AG09309 (cell line): ENCODE measurements around the gene SLC35F3.

Experiments
- DNase-seq: peaks from one replicate; pipeline ENCODE4 v3.0.0-alpha.2; 2010; ENCODE audit warnings: low read depth
- H3K4me3 ChIP-seq: 2 replicates; pipeline ENCODE4 v1.5.1; 2011; ENCODE audit warnings: mild to moderate bottlenecking, low read depth, low read length, moderate library complexity; ENCODE audit not compliant: control insufficient read depth
- TF ChIP-seq, protein P1 (sequence below): IDR thresholded peaks from 2 replicates; pipeline ENCODE4 v1.5.1; 2011; ENCODE audit warnings: mild to moderate bottlenecking, low read depth, low read length, inconsistent platforms; ENCODE audit not compliant: insufficient read depth, control insufficient read depth; ENCODE audit errors: missing control alignments

The SLC35F3 gene

DNA sequence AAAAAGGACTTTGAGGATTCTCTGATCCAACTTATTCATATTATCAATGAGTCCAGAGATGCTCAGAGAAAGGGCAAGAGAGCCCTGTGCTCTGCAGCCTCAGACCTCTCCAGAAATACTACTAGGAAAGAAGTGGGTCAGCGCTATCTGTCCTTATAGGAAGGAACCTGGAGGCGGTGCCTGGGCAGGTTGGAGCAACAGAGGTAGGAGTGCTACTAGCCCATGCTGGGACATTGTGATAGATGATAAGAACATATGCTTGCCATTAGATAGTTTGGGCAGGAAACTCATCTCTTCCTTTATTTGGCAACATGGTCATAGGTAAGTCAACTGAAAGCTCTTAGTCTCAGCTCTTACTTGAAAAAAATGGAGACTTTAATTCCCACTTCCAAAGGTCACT is 335.0 kb downstream of the SLC35F3 start:
- no peak for DNase-seq
- H3K4me3 ChIP-seq = no peak overlapping the region
- TF ChIP-seq, protein P1, sequence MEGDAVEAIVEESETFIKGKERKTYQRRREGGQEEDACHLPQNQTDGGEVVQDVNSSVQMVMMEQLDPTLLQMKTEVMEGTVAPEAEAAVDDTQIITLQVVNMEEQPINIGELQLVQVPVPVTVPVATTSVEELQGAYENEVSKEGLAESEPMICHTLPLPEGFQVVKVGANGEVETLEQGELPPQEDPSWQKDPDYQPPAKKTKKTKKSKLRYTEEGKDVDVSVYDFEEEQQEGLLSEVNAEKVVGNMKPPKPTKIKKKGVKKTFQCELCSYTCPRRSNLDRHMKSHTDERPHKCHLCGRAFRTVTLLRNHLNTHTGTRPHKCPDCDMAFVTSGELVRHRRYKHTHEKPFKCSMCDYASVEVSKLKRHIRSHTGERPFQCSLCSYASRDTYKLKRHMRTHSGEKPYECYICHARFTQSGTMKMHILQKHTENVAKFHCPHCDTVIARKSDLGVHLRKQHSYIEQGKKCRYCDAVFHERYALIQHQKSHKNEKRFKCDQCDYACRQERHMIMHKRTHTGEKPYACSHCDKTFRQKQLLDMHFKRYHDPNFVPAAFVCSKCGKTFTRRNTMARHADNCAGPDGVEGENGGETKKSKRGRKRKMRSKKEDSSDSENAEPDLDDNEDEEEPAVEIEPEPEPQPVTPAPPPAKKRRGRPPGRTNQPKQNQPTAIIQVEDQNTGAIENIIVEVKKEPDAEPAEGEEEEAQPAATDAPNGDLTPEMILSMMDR = no peak

DNA sequence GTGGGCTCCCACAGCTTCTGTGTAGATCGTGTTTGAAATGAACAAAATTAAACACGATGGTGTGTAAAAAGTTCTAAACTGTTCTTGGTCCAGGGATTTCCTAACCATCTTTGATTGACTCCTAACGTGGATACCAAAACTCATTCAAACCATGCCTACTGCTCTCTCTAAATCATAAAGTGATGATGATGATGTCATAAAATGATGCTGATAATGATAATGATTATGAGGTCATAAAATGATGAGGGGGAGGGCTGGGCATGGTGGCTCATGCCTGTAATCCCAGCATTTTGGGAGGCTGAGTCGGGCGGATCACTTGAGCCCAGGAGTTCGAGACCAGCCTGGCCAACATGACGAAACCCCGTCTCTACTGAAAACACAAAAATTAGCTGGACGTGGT is 335.5 kb downstream of the SLC35F3 start:
- DNase-seq = no peak
- H3K4me3 ChIP-seq = no peak overlapping the region
- TF ChIP-seq, protein P1 = no peak

DNA sequence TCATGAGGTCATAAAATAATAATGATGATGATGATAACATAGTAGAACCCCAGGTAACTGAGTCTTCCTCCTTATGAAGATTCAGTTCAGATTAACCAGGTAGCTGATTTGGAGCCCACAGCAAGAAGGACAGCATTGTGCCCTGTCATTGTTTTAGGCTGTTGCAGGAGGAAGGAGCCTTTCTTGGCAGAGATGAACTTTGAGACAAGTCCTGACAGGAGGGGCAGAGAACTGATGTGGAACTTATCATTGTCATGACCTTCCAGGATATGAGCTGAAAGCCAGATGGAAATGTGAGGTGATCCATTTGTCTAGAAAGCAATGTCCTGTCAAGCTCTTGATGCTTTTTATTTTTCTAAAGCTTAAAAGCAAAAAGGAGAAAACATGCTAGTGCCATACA is 336.2 kb downstream of the SLC35F3 start:
- no peak overlapping the region for H3K4me3 ChIP-seq
- TF ChIP-seq, protein P1 = no peak
- no peak for DNase-seq

DNA sequence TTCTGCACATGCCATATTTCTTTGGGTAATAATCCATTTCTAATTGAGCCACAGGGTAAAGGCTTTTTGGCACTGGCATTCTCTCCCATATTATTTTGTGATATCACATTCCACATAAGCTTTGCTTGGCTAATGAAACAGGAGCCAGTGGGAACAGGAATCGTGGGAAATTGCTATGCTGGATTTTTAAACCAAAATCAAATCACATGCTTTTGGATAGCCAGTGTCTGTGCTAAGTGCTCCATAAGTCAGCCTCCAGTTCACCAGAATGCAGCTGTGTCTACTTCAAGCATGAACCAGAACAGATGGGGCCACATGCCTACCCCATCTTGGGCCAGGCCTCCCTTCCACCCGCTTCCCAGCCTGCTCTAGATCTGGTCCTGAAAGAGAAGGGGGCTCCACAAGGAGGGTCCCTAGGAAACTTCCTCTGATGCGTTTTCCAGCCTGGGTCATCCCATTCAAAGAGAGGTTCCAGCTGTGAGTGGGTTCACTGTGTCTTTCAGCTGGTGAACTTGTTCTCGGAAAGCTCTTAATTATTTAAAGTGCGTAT is 337.5 kb downstream of the SLC35F3 start:
- DNase-seq = no peak
- TF ChIP-seq, protein P1 = no peak
- H3K4me3 ChIP-seq = no peak overlapping the region

DNA sequence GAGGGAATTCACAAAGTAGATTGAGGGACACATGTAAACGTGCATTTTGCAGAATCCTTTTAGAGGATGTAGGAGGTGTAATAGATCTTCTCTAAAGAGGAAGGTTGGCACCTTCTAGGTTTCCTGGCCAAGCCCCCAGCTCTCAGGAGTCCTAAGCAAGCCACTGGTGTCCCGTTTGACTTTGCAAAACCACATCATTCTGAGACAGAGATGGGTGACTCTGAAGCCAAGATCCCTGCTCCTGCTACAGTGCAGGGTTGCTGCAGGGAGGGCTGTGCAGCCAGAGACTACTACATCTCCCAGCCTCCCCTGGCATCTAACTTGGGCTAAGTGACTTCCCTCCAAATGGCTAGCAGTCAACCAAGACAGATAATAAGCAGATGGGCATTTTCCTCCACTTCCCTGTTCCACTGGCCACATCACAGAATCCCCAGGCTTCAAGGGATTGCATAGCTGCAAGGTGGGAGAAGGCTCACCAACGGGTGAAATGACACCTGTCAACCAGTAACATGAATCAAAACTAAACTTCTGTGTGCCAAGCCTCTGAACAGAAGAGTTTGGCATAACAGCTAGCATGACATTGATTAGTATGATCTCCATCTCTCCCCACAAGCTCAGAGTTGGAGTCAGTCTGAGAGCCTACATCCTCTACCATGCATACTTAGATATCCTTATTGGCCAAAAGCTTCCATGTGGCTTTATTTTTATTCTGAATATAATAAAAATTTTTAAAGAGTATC is 339.2 kb downstream of the SLC35F3 start:
- no peak overlapping the region for H3K4me3 ChIP-seq
- TF ChIP-seq, protein P1 = no peak
- DNase-seq = no peak

DNA sequence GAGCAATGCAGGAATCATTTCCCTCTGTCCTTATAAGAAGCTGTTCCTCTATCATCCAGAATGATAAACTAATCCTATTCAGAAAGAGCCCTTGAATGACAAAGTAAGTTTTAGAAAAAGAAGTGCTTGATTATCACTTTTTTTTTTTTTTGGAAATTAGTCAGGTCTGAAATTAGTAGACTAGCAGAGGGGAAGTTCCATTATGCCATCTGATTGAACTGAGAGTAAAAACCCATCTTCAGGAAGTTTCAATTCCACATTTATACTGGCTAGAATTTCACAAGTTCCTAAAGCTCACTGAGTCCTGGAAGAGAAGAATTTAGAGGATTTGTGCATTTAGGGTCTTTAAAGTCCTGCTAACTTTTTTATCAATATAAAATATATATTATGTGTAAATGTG is 340.0 kb downstream of the SLC35F3 start:
- H3K4me3 ChIP-seq = no peak overlapping the region
- no peak for DNase-seq
- TF ChIP-seq, protein P1 = no peak
